HG03159 (cell line): ENCODE data around the gene ANKMY1.

Experiments used
- ATAC-seq: cut with Tn5 transposase; IDR thresholded peaks from one replicate; pipeline ENCODE4 v1.9.1; 2021; ENCODE audit warnings: mild to moderate bottlenecking, moderate library complexity; ENCODE audit not compliant: unreplicated experiment

Gene ANKMY1

GRCh38 chr2:240579771-240580614, 22.2 kb upstream of the ANKMY1 start:
- ATAC-seq = no peak

- ATAC-seq = no peak
Measured at GRCh38 chr2:240579071-240579762, 21.4 kb upstream of the ANKMY1 start.

- no peak for ATAC-seq
Measured at GRCh38 chr2:240578488-240578887, 20.7 kb upstream of the ANKMY1 start.

GRCh38 chr2:240578110-240578450, 20.3 kb upstream of the ANKMY1 start:
- ATAC-seq = no peak

DNA sequence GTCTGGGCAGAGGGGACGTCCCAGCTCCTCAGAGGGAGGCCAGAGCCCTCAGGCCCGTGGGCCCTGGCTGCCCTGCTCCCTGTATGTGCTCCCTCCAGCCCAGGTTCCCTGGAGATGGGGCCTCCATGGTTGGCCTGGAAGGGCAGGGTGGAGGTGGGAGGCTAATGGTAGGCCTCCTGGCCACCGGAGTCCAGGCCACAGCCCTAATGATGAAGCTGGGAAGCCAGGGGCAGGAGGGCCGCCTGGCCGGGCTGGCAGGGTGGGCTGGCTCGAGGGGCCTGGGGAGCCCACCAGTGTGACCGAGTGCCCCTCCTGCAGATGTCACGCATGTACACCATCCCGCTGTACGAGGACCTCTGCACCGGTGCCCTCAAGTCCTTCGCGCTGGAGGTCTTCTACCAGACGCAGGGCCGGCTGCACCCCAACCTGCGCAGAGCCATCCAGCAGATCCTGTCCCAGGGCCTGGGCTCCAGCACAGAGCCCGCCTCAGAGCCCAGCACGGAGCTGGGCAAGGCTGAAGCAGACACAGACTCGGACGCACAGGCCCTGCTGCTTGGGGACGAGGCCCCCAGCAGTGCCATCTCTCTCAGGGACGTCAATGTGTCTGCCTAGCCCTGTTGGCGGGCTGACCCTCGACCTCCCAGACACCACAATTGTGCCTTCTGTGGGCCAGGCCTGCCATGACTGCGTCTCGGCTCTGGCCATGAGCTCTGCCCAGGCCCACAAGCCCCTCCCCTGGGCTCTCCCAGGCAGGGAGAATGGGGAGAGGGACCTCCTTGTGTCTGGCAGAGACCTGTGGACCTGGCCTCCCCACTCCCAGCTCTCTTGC, 19.7 kb upstream of the ANKMY1 start:
- ATAC-seq = no peak

GRCh38 chr2:240576436-240577205, 18.8 kb upstream of the ANKMY1 start:
- ATAC-seq = no peak

DNA sequence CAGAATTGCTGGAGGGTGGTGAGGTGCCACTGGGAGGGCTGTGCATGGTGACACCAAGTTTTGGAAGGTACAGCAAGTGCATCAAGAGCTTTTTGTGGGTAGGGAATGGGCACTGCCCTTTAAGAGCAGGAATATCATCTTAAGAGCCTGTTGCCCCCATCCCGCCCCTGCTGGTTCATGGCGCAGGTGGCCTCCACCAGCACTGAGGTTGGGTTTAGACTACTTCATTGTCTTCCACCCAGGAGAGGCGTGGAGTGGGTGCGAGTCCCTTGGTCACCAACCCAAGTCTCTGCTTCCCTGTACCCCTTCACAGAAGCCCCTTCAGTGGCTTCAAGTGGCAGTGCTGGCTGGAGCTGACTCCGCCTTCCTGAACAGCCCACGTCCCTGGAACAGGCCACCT, 18.2 kb upstream of the ANKMY1 start:
- ATAC-seq = no peak

GRCh38 chr2:240575101-240575965, 17.5 kb upstream of the ANKMY1 start:
- ATAC-seq = no peak

- no peak for ATAC-seq
Measured at GRCh38 chr2:240574386-240575100, 16.8 kb upstream of the ANKMY1 start.

DNA sequence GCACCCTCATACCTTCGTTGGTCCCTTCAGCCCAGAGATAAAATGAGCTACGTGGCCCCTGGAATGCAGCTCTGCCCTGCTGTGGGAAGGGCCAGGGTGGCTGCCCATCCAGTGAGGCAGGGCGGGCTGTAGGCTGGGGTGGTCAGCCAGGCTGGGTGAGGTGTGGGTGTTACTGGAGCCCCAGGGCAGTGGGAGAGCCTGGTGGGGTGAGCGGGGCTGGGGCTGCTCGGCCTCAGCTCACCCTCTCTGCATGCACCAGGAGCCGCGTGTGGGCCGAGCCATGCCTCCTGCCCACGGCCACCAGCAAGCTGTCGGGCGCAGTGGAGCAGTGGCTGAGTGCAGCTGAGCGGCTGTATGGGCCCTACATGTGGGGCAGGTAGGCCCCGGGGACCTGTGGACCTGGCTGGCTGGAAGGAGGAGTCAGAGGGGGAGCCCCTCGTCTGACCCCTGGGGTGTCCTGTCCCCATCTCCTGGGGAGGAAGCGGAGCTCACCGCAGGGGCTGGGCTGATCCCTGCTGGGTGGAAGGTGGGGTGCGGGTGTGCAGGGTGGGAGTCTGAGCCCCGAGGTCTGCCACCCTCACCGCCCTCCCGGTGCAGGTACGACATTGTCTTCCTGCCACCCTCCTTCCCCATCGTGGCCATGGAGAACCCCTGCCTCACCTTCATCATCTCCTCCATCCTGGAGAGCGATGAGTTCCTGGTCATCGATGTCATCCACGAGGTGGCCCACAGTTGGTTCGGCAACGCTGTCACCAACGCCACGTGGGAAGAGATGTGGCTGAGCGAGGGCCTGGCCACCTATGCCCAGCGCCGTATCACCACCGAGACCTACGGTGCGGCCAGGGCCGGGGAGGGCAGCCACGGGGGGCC, 16.0 kb upstream of the ANKMY1 start:
- no peak for ATAC-seq

- ATAC-seq = no peak
Measured at GRCh38 chr2:240573071-240573515, 15.3 kb upstream of the ANKMY1 start.

GRCh38 chr2:240572141-240573031, 14.6 kb upstream of the ANKMY1 start:
- ATAC-seq = no peak

GRCh38 chr2:240571314-240571973, 13.7 kb upstream of the ANKMY1 start:
- ATAC-seq = no peak

- ATAC-seq = no peak
Measured at GRCh38 chr2:240570531-240571313, 12.9 kb upstream of the ANKMY1 start.

DNA sequence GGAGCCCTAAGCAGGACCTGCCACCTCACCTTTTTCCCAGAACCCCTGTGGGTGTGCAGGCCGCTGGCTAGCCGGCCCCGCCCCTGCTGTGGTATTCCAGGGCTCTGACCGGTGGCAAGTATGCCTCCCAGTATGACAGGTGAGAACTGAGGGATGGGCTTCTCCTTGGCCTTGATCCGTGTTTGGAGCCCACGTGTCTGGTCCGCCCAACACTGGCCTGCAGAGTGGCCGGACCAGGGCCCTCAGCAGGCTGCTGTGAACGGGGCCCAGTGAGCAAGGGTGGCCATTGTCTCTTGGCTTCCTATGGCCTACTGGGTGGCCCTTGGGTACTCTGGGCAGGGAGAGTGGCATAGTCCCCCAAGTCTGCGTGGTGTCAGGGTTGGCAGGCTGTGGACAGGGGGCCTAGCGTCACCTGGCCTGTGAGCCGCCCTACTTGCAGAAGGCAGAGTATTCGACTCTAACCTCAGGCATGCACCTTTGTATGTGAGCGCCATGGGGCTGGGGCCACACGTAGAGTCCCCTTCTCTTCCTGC, 12.3 kb upstream of the ANKMY1 start:
- ATAC-seq = no peak
